Activated CD8-positive, alpha-beta memory T cell treated with anti-CD3 and anti-CD28 coated beads, Interleukin-2, amount 50 U/mL, for 48 hours (primary cell): ENCODE results near the gene DUSP22.

Source experiments
- DNase-seq: peaks from one replicate; pipeline ENCODE4 v3.0.0-alpha.2; 2020

The DUSP22 gene

DNA sequence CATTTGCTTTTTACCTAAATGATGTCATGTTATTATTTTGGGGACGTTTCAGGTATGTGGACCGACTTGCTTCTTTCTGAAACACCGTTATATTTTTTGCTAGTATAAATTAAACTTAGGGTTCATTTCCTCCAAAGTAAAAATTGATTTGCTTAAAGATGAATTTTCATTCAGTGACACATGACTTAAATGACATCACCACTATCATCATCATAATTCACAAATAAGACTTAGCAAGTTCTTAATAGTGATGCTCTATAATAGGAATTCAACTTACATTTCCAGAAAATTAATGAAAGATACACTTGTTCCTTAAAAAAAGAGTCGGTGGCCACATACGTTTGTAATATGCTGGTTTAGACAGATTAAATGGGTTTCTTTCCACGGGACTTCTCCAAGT, 108.5 kb downstream of the DUSP22 start:
- no peak for DNase-seq
